HepG2 (cell line): ENCODE results near the gene MYH9. TPM values are rescaled to one million over a fixed set of nuclear protein-coding genes. Genes with fewer than 3 reads are reported as not detected.
A peak's percentile ranks its signal among the peaks of the same experiment; 100 is the strongest.

Experiments
- AKAP8 ChIP-seq: sonication (generic); formaldehyde crosslinking; IDR thresholded peaks from 2 replicates; pipeline ENCODE4 v1.5.1; 2020; ENCODE audit warnings: mild to moderate bottlenecking, missing genetic modification reagents
- ATF1 ChIP-seq: IDR thresholded peaks from 2 replicates; pipeline ENCODE4 v1.6.1; 2016; ENCODE audit warnings: mild to moderate bottlenecking, control low read depth
- ATF7-NPFF ChIP-seq: sonication (generic); formaldehyde crosslinking; IDR thresholded peaks from 2 replicates; pipeline ENCODE4 v1.8.1; 2023; ENCODE audit warnings: mild to moderate bottlenecking, low read depth, missing genetic modification reagents, moderate library complexity
- ATRX ChIP-seq: sonication (generic); formaldehyde crosslinking; IDR thresholded peaks from 2 replicates; pipeline ENCODE4 v1.4.0; 2020; ENCODE audit warnings: missing genetic modification reagents, borderline replicate concordance
- CEBPB ChIP-seq: IDR thresholded peaks from 2 replicates; pipeline ENCODE4 v1.6.1; 2011; ENCODE audit warnings: low read depth, low read length, improper control_type of control experiment, borderline replicate concordance
- CHD4 ChIP-seq: fragments of 200-600 bp; sonication (generic); IDR thresholded peaks from 2 replicates; pipeline ENCODE4 v1.7.0; 2017; ENCODE audit warnings: mild to moderate bottlenecking, low read length, borderline replicate concordance
- CREB1 ChIP-seq, 2 experiments: fragments of 450-650 bp in 1 of 2; IDR thresholded peaks; 2 replicates each; pipeline ENCODE4 v1.6.1; 2016 to 2017; ENCODE audit warnings: control low read depth in 1 of 2, mild to moderate bottlenecking in 1 of 2, missing compliant biosample characterization in 1 of 2, missing genetic modification characterization in 1 of 2
- EEA1 ChIP-seq: sonication (generic); formaldehyde crosslinking; IDR thresholded peaks from 2 replicates; pipeline ENCODE4 v1.5.1; 2020; ENCODE audit warnings: mild to moderate bottlenecking, missing genetic modification reagents, borderline replicate concordance
- FOXA3 ChIP-seq: IDR thresholded peaks from 2 replicates; pipeline ENCODE4 v1.6.1; 2016; ENCODE audit warnings: missing genetic modification reagents, missing compliant biosample characterization
- FOXO1 ChIP-seq: sonication (generic); formaldehyde crosslinking; IDR thresholded peaks from 2 replicates; pipeline ENCODE4 v1.4.0; 2020; ENCODE audit warnings: missing genetic modification reagents
- HHEX ChIP-seq: IDR thresholded peaks from 2 replicates; pipeline ENCODE4 v1.6.1; 2016; ENCODE audit warnings: control low read depth
- JUND ChIP-seq: sonication (generic); formaldehyde crosslinking; IDR thresholded peaks from 2 replicates; pipeline ENCODE4 v1.8.0; 2022; ENCODE audit warnings: mild to moderate bottlenecking, missing genetic modification reagents
- KAT8 ChIP-seq: IDR thresholded peaks from 2 replicates; pipeline ENCODE4 v1.6.1; 2016; ENCODE audit warnings: missing genetic modification reagents, missing compliant biosample characterization
- MEF2D ChIP-seq: sonication (generic); formaldehyde crosslinking; IDR thresholded peaks from 2 replicates; pipeline ENCODE4 v1.5.1; 2020; ENCODE audit warnings: mild to moderate bottlenecking, missing genetic modification reagents
- MLLT10 ChIP-seq: sonication (generic); formaldehyde crosslinking; IDR thresholded peaks from 2 replicates; pipeline ENCODE4 v1.4.0; 2020; ENCODE audit warnings: missing genetic modification reagents
- MXI1 ChIP-seq: IDR thresholded peaks from 3 replicates; pipeline ENCODE4 v1.6.1; 2012; ENCODE audit warnings: low read depth, low read length, inconsistent platforms, borderline replicate concordance
- NAIF1 ChIP-seq: sonication (generic); formaldehyde crosslinking; IDR thresholded peaks from 2 replicates; pipeline ENCODE4 v1.5.0; 2020; ENCODE audit warnings: mild to moderate bottlenecking, missing genetic modification reagents, borderline replicate concordance
- PPARG ChIP-seq: conservative IDR thresholded peaks from 2 replicates; pipeline ENCODE4 v1.6.1; 2016; ENCODE audit warnings: missing biosample characterization, missing genetic modification reagents
- SALL1 ChIP-seq: sonication (generic); formaldehyde crosslinking; IDR thresholded peaks from 2 replicates; pipeline ENCODE4 v1.8.0; 2022; ENCODE audit warnings: mild to moderate bottlenecking, missing genetic modification reagents
- SIN3A ChIP-seq: IDR thresholded peaks from 2 replicates; pipeline ENCODE4 v1.6.1; 2011; ENCODE audit warnings: low read depth, mild to moderate bottlenecking, control low read depth, low read length, borderline replicate concordance
- TAF1 ChIP-seq: sonication (generic); formaldehyde crosslinking; IDR thresholded peaks from 2 replicates; pipeline ENCODE4 v1.4.0; 2020; ENCODE audit warnings: missing genetic modification reagents
- ZC3H13 ChIP-seq: sonication (generic); formaldehyde crosslinking; IDR thresholded peaks from 2 replicates; pipeline ENCODE4 v1.8.1; 2023; ENCODE audit warnings: mild to moderate bottlenecking, missing genetic modification reagents, moderate library complexity
- ZNF263 ChIP-seq: sonication (generic); formaldehyde crosslinking; IDR thresholded peaks from 2 replicates; pipeline ENCODE4 v1.4.0; 2020; ENCODE audit warnings: missing genetic modification reagents
- ZNF574 ChIP-seq: sonication (generic); formaldehyde crosslinking; IDR thresholded peaks from 2 replicates; pipeline ENCODE4 v1.4.0; 2020; ENCODE audit warnings: missing genetic modification reagents
- ZNF720 ChIP-seq: sonication (generic); formaldehyde crosslinking; IDR thresholded peaks from 2 replicates; pipeline ENCODE4 v1.4.0; 2020; ENCODE audit warnings: missing genetic modification reagents
- ZSCAN30 ChIP-seq: sonication (generic); formaldehyde crosslinking; IDR thresholded peaks from 2 replicates; pipeline ENCODE4 v1.5.0; 2020; ENCODE audit warnings: mild to moderate bottlenecking, missing genetic modification reagents
- polyA plus RNA-seq, 8 experiments: library from polyadenylated mRNA; depleted of rRNA in 3 of 8; stranded (reverse) in 7 of 8; unstranded in 1 of 8; fragments of >200 nt; fragmentation: Illumina TruSeq in 4 of 8; extraction: Trizol in 4 of 8; gene quantifications; 2 replicates each; pipeline versions ENCODE4 v1.2.1 to v1.2.3, GENCODE V29; 2011 to 2016; ENCODE audit warnings: low read depth in 4 of 8, missing spikeins in 1 of 8, mixed read lengths in 1 of 8; ENCODE audit not compliant: insufficient read depth in 1 of 8
- total RNA-seq, 5 experiments: library from RNA; depleted of rRNA; stranded (reverse); fragments of >200 nt; fragmentation: Illumina TruSeq; extraction: Trizol; gene quantifications; 2 replicates each; pipeline ENCODE4 v1.2.3, GENCODE V29; 2016; ENCODE audit warnings: low read depth in 1 of 5
- TF ChIP-seq, protein P1 (sequence below): sonication (generic); formaldehyde crosslinking; IDR thresholded peaks from 2 replicates; pipeline ENCODE4 v1.4.0; 2020; ENCODE audit warnings: missing genetic modification reagents; ENCODE audit errors: not compliant biosample characterization
- TF ChIP-seq, protein P2 (sequence below): sonication (generic); formaldehyde crosslinking; conservative IDR thresholded peaks from 2 replicates; pipeline ENCODE4 v1.5.0; 2020; ENCODE audit warnings: missing genetic modification reagents

The MYH9 gene
- total and polyA plus RNA-seq, 2 of the 13 experiments (the other 11 are each of a cell fraction or from before 2014, with no cell fraction given), result 50.7 to 98.5 TPM

DNA sequence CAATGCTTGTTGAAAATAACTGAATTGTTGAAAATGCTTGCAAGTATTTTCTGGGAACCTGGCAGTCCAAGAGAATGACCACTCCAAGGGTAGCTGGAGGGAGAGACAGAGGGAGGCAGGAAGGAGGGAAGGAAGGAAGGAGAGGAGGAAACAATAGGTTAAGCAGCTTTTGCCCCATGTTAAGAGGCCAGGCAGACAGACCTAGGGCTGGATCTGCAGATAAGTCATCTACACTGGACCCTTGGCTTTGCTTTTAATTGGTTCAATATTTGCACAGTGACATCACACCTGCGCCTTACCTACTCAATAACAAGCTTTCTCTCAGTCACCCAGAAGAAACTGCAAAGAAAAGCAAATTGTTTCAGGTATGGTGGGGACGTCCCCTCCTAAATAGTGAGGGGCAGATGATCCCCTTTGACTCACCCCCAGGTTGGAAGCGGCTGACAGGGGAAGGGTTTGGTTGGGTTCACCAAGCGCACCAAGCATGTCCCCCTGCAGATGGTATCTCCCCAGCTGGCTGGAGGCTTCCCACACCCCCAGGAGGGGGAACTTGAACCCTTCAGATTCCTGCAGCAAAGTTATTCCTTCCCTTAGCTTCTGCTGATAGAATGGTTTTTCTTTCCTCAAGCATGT is 24.3 kb downstream of the MYH9 start (continued):
- TF ChIP-seq ZSCAN30 (no peak), CEBPB (0 out of 2 replicates have a peak, but pooled peaks have one; percentile 5), FOXO1 (CRISPR knock-in tag) (peak; percentile 33; the same call in 1 of the 2 replicates), ZNF720 (CRISPR knock-in tag) (no peak), CREB1 (IDR thresholded peaks at IDR 0.05) (peak; percentile 78), CREB1 (CRISPR knock-in tag; IDR thresholded peaks at IDR 0.05) (peak; percentile 87), MXI1 (no peak), ATRX (CRISPR knock-in tag) (no peak), SIN3A (no peak), TAF1 (CRISPR knock-in tag) (no peak), AKAP8 (CRISPR knock-in tag) (peak; percentile 56; the same call in 1 of the 2 replicates), HHEX (no peak), ZC3H13 (CRISPR knock-in tag) (no peak), MLLT10 (CRISPR knock-in tag) (no peak), PPARG (0 out of 2 replicates have a peak, but pooled peaks have one; percentile 44), KAT8 (CRISPR knock-in tag) (0 out of 2 replicates have a peak, but pooled peaks have one; percentile 19), EEA1 (CRISPR knock-in tag) (no peak), ZNF574 (CRISPR knock-in tag) (peak; percentile 29; the same call in 1 of the 2 replicates), MEF2D (CRISPR knock-in tag) (no peak), NAIF1 (CRISPR knock-in tag) (no peak), JUND (peak; percentile 81), ZNF263 (0 out of 2 replicates have a peak, but pooled peaks have one; percentile 7), ATF7-NPFF (CRISPR knock-in tag) (no peak), SALL1 (CRISPR knock-in tag) (0 out of 2 replicates have a peak, but pooled peaks have one; percentile 32), ATF1 (CRISPR knock-in tag) (peak; percentile 73), FOXA3 (peak; percentile 88), CHD4 (peak; percentile 69; the same call in 1 of the 2 replicates)
- TF ChIP-seq, protein P1, sequence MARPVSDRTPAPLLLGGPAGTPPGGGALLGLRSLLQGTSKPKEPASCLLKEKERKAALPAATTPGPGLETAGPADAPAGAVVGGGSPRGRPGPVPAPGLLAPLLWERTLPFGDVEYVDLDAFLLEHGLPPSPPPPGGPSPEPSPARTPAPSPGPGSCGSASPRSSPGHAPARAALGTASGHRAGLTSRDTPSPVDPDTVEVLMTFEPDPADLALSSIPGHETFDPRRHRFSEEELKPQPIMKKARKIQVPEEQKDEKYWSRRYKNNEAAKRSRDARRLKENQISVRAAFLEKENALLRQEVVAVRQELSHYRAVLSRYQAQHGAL (CRISPR knock-in tag), result no peak
- TF ChIP-seq, protein P2, sequence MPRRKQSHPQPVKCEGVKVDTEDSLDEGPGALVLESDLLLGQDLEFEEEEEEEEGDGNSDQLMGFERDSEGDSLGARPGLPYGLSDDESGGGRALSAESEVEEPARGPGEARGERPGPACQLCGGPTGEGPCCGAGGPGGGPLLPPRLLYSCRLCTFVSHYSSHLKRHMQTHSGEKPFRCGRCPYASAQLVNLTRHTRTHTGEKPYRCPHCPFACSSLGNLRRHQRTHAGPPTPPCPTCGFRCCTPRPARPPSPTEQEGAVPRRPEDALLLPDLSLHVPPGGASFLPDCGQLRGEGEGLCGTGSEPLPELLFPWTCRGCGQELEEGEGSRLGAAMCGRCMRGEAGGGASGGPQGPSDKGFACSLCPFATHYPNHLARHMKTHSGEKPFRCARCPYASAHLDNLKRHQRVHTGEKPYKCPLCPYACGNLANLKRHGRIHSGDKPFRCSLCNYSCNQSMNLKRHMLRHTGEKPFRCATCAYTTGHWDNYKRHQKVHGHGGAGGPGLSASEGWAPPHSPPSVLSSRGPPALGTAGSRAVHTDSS (CRISPR knock-in tag), result no peak
